ENCODE measurements around the gene ACSF2.

The ACSF2 gene

DNA sequence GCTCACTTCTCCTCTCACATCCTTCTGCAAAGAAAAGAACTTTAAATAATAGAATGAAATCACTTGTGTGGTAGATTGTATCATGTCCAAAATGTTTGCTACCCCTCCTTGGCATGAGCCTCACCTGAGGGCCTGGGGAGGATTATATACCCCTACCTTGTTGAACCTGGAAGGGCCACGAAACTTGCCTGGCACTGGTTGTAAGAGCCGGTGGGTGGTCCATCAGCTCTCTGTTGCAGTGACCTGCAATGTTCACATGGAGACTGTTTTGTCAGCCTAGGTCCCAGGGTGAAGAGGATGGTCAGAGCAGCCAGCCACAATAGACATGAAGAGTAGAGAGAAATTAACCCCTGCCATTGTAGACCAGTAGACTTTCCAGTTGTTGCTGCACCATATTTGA lies 62.9 kb downstream of the ACSF2 start:
- Histone ChIP-seq H3K4me1 (ENCODE audit: control insufficient read depth in 1 of 2, insufficient read depth in 1 of 2, low read depth in 1 of 2, low read length in 1 of 2) (no peaks in the 10 kb centered on the region), H3K27ac (no peak overlapping the region), H3K36me3 (peaks cover 22% of the 10 kb centered on the region), H3K27me3 (no peaks in the 10 kb centered on the region), H3K9me3 (no peaks in the 10 kb centered on the region), H3K4me3 (ENCODE audit: low read depth in 1 of 2, low read length in 1 of 2) (no peak overlapping the region)
- TF ChIP-seq, protein P1, sequence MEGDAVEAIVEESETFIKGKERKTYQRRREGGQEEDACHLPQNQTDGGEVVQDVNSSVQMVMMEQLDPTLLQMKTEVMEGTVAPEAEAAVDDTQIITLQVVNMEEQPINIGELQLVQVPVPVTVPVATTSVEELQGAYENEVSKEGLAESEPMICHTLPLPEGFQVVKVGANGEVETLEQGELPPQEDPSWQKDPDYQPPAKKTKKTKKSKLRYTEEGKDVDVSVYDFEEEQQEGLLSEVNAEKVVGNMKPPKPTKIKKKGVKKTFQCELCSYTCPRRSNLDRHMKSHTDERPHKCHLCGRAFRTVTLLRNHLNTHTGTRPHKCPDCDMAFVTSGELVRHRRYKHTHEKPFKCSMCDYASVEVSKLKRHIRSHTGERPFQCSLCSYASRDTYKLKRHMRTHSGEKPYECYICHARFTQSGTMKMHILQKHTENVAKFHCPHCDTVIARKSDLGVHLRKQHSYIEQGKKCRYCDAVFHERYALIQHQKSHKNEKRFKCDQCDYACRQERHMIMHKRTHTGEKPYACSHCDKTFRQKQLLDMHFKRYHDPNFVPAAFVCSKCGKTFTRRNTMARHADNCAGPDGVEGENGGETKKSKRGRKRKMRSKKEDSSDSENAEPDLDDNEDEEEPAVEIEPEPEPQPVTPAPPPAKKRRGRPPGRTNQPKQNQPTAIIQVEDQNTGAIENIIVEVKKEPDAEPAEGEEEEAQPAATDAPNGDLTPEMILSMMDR (IDR thresholded peaks at IDR 0.05), result no peak

DNA sequence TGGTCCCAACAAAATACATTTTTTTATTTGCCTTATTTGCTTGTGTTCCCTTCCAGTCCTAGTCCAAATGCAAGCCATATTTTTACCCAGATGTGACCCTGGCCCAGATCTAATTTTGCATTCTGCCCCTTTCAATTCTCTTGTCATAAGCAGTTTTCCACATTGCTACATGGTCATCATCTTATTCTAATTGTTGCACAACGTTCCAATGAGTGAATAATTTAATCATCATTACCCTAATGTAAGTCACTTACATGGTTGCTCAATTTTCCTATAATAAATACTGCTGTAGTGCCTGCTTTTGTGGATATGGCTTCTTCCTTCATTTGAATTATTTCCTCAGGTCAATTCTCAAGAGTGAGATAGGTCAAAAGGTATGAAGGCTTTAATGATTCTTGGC lies 65.5 kb downstream of the ACSF2 start:
- no peaks in the 10 kb centered on the region for H3K4me1 ChIP-seq (ENCODE audit: control insufficient read depth in 1 of 2, insufficient read depth in 1 of 2, low read depth in 1 of 2, low read length in 1 of 2)
- TF ChIP-seq, protein P1 (IDR thresholded peaks at IDR 0.05), result no peak
- no peaks in the 10 kb centered on the region for H3K36me3 ChIP-seq
- H3K27ac ChIP-seq, result no peak overlapping the region
- no peaks in the 10 kb centered on the region for H3K9me3 ChIP-seq
- no peaks in the 10 kb centered on the region for H3K27me3 ChIP-seq
- H3K4me3 ChIP-seq (ENCODE audit: low read depth in 1 of 2, low read length in 1 of 2), result no peak overlapping the region

DNA sequence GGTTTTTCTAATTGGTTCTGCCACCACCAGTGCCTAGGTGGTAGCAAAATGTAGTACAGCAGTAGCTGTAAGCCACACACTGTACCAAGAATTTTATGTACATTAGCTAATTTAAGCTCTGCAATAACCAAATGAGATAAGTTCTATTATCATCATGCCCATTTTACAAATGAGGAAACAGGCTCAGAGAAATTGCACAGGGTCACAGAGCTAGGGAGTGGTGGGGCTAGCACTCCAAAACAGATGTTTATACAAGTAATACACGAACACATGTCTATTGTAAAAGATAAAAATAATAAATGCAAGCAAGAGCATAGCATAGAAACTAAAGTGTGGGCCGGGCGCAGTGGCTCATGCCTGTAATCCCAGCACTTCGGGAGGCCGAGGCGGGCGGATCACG lies 66.2 kb downstream of the ACSF2 start:
- Histone ChIP-seq H3K4me1 (ENCODE audit: control insufficient read depth in 1 of 2, insufficient read depth in 1 of 2, low read depth in 1 of 2, low read length in 1 of 2) (no peaks in the 10 kb centered on the region), H3K27ac (no peak overlapping the region), H3K36me3 (no peaks in the 10 kb centered on the region), H3K9me3 (no peaks in the 10 kb centered on the region), H3K27me3 (no peaks in the 10 kb centered on the region), H3K4me3 (ENCODE audit: low read depth in 1 of 2, low read length in 1 of 2) (no peak overlapping the region)
- TF ChIP-seq, protein P1 (IDR thresholded peaks at IDR 0.05), result no peak

DNA sequence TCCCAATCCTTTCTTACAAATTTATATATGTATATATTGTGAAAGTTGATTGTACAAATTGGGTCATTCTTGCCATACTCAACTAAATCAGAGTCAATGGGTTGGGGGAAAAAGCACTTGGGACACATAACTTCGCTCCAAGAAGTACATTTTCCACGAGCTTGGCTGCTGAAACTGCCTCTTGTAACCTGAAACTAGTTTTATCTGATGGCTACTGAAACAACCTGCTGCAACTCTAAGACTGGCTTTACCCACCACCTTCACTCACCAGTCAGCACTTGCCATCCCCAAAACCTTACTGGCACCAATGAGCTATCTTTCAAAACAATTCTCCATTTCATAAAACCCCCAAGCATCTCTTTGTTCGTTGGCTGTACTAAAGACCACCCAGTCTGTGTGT lies 67.7 kb downstream of the ACSF2 start:
- Histone ChIP-seq H3K4me3 (ENCODE audit: low read depth in 1 of 2, low read length in 1 of 2) (no peak overlapping the region), H3K9me3 (no peaks in the 10 kb centered on the region), H3K27me3 (no peaks in the 10 kb centered on the region), H3K36me3 (no peaks in the 10 kb centered on the region), H3K4me1 (ENCODE audit: control insufficient read depth in 1 of 2, insufficient read depth in 1 of 2, low read depth in 1 of 2, low read length in 1 of 2) (no peaks in the 10 kb centered on the region), H3K27ac (no peak overlapping the region)
- TF ChIP-seq, protein P1 (IDR thresholded peaks at IDR 0.05), result no peak

DNA sequence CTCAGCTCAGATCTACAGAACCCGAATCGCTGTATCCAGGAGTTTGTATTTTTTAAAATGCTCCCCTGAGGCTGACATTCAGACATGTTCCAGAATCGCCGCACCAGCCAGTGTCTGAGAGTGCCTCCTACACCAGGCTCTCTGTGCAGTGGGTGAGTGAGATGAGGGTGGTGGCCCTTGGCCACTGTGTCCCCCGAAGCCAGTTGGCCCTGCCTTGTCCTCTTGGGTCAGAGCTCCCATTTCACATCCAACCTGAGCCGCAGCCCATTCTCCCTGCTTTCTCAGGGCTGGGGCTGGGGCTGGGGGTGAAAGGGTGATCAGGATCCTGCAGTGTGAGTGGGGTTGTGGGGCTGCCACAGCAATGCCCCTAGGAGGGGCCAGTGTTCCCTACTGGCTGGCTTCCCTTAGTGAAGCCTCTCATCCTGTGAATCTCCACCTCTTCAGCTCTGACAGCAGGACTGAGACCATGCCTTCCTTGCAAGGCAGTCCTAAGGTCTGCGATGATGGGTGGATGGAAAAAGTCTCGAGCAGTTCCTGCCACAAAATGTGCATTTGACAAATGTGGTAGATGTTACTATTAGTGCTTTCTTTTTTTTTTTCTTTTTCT lies 69.3 kb downstream of the ACSF2 start:
- H3K9me3 ChIP-seq, result no peaks in the 10 kb centered on the region
- H3K27me3 ChIP-seq, result no peaks in the 10 kb centered on the region
- no peaks in the 10 kb centered on the region for H3K36me3 ChIP-seq
- TF ChIP-seq, protein P1 (IDR thresholded peaks at IDR 0.05), result no peak
- H3K27ac ChIP-seq, result no peak overlapping the region
- no peaks in the 10 kb centered on the region for H3K4me1 ChIP-seq (ENCODE audit: control insufficient read depth in 1 of 2, insufficient read depth in 1 of 2, low read depth in 1 of 2, low read length in 1 of 2)
- H3K4me3 ChIP-seq (ENCODE audit: low read depth in 1 of 2, low read length in 1 of 2), result no peak overlapping the region

DNA sequence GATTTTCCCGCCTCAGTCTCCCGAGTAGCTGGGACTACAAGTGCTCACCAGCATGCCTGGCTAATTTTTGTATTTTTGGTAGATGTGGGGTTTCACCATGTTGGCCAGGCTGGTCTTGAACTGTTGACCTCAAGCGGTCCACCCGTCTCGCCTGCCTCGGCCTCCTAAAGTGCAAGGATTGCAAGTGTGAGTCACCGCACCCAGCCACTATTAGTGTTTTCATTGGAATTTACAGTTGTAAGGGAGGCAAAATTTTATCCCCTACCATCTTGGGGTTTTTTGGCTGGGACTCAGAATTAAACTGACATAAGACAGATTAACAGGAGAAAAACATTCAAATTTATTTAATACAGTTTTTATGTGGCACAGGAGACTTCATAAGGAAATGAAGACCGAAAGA lies 69.9 kb downstream of the ACSF2 start:
- H3K4me1 ChIP-seq (ENCODE audit: control insufficient read depth in 1 of 2, insufficient read depth in 1 of 2, low read depth in 1 of 2, low read length in 1 of 2), result no peaks in the 10 kb centered on the region
- no peaks in the 10 kb centered on the region for H3K27me3 ChIP-seq
- H3K27ac ChIP-seq, result no peak overlapping the region
- no peak overlapping the region for H3K4me3 ChIP-seq (ENCODE audit: low read depth in 1 of 2, low read length in 1 of 2)
- TF ChIP-seq, protein P1 (IDR thresholded peaks at IDR 0.05), result no peak
- H3K36me3 ChIP-seq, result no peaks in the 10 kb centered on the region
- H3K9me3 ChIP-seq, result no peaks in the 10 kb centered on the region
